Left ventricle myocardium inferior (tissue), 1 donor: ENCODE results near the gene PAQR4. TPM values are rescaled to one million over a fixed set of nuclear protein-coding genes. Genes with fewer than 3 reads are reported as not detected.
"Not testable (repeated sequence)": the region's sequence is repeated elsewhere in the genome, so short reads cannot be mapped to it uniquely, and the experiment has no call there.

ENCODE experiments used
- DNase-seq: peaks from one replicate; pipeline ENCODE4 v3.0.0-alpha.2; 2020
- H3K27ac ChIP-seq: fragments of 200-600 bp; replicated peaks from 2 replicates; pipeline ENCODE4 v1.8.0; 2021
- H3K27me3 ChIP-seq: fragments of 200-600 bp; 2 replicates; pipeline ENCODE4 v1.8.0; 2021; ENCODE audit warnings: low read depth
- H3K36me3 ChIP-seq: fragments of 200-600 bp; 2 replicates; pipeline ENCODE4 v1.8.0; 2021
- H3K4me1 ChIP-seq: fragments of 200-600 bp; 2 replicates; pipeline ENCODE4 v1.8.0; 2021
- H3K4me3 ChIP-seq: fragments of 200-600 bp; 2 replicates; pipeline ENCODE4 v1.8.0; 2021; ENCODE audit warnings: mild to moderate bottlenecking, moderate library complexity
- H3K9me3 ChIP-seq: fragments of 200-600 bp; replicated peaks from 2 replicates; pipeline ENCODE4 v1.8.0; 2021
- CTCF ChIP-seq: fragments of 200-600 bp; IDR thresholded peaks from 2 replicates; pipeline ENCODE4 v1.8.0; 2021; ENCODE audit warnings: antibody characterized with exemption, mild to moderate bottlenecking, borderline replicate concordance
- intact Hi-C: fragments of 100-400 bp; cut with micrococcal nuclease; formaldehyde crosslinking; loops from one replicate; pipeline ENCODE4 v1.11.0; 2022
- total RNA-seq: library from RNA; stranded (reverse); fragmentation: NEBNext Ultra II Directional; extraction: Animal tissue kit (Norgen Biotek cat#: 25700); gene quantifications from one replicate; pipeline ENCODE4 v1.2.1, GENCODE V29; 2021
- donor health status: DM: no; HTN: yes; CAD: no; lungs with severe emphysema.

PAQR4 gene
- total RNA-seq, 1 donor from 2014 or later = 9.2 TPM

- intact Hi-C loops = no loop called here
- Histone ChIP-seq H3K9me3 (no peaks in the 10 kb centered on the region), H3K36me3 (peaks cover 51% of the 10 kb centered on the region), H3K4me1 (peaks cover 13% of the 10 kb centered on the region), H3K27ac (no peak overlapping the region), H3K4me3 (no peak overlapping the region), H3K27me3 (no peaks in the 10 kb centered on the region)
- DNase-seq = no peak
- TF ChIP-seq CTCF = no peak
These were observed 38.9 kb upstream of the PAQR4 start for GRCh38 chr16:2930236-2930635.

GRCh38 chr16:2931231-2931914 lies 37.8 kb upstream of the PAQR4 start:
- DNase-seq, intact Hi-C loops, H3K9me3 ChIP-seq, H3K27ac ChIP-seq, H3K4me3 ChIP-seq, H3K27me3 ChIP-seq: not testable (repeated sequence)
- Histone ChIP-seq H3K36me3 (peaks cover 63% of the 10 kb centered on the region), H3K4me1 (peaks cover 12% of the 10 kb centered on the region)

- intact Hi-C loops = no loop called here
- no peak for DNase-seq
- Histone ChIP-seq H3K27ac (no peak overlapping the region), H3K27me3 (no peaks in the 10 kb centered on the region), H3K36me3 (peaks cover 80% of the 10 kb centered on the region), H3K4me1 (no peaks in the 10 kb centered on the region), H3K4me3 (no peak overlapping the region), H3K9me3 (no peaks in the 10 kb centered on the region)
- TF ChIP-seq CTCF = no peak
These were observed 36.0 kb upstream of the PAQR4 start for GRCh38 chr16:2933136-2933535.

- Histone ChIP-seq H3K4me1 (no peaks in the 10 kb centered on the region), H3K9me3 (no peaks in the 10 kb centered on the region), H3K4me3 (no peak overlapping the region), H3K27ac (no peak overlapping the region), H3K36me3 (peaks cover 86% of the 10 kb centered on the region), H3K27me3 (no peaks in the 10 kb centered on the region)
- no peak for TF ChIP-seq CTCF
- intact Hi-C loops = no loop called here
- no peak for DNase-seq
These were observed 35.4 kb upstream of the PAQR4 start for GRCh38 chr16:2933701-2934100.

- H3K27ac ChIP-seq = no peak overlapping the region
- no peaks in the 10 kb centered on the region for H3K4me1 ChIP-seq
- H3K36me3 ChIP-seq = peaks cover 93% of the 10 kb centered on the region
- TF ChIP-seq CTCF = no peak
- no peak overlapping the region for H3K4me3 ChIP-seq
- no peaks in the 10 kb centered on the region for H3K9me3 ChIP-seq
- intact Hi-C loops = no loop called here
- no peaks in the 10 kb centered on the region for H3K27me3 ChIP-seq
- no peak for DNase-seq
These were observed 34.7 kb upstream of the PAQR4 start for GRCh38 chr16:2934450-2934849.

GRCh38 chr16:2936436-2937011 lies 32.6 kb upstream of the PAQR4 start:
- DNase-seq = no peak
- H3K36me3 ChIP-seq = peaks cover 93% of the 10 kb centered on the region
- H3K9me3 ChIP-seq = no peaks in the 10 kb centered on the region
- no peak overlapping the region for H3K27ac ChIP-seq
- intact Hi-C loops = no loop called here
- H3K4me3 ChIP-seq = no peak overlapping the region
- no peak for TF ChIP-seq CTCF
- no peaks in the 10 kb centered on the region for H3K4me1 ChIP-seq
- no peaks in the 10 kb centered on the region for H3K27me3 ChIP-seq
